Measurements from ENCODE around the gene AQP6.
A peak's percentile ranks its signal among the peaks of the same experiment; 100 is the strongest.

AQP6 gene

GRCh38 chr12:49972641-49973360, at the start of gene AQP6:
TSS of gene AQP6 (plus strand) at chr12:49972947. CDS start at chr12:49973174, 227 bp downstream.
- DNase-seq (ENCODE audit: low spot score) = no peak

GRCh38 chr12:49923035-49923644, 49.6 kb upstream of the AQP6 start:
- no peak for DNase-seq (ENCODE audit: low spot score)

GRCh38 chr12:49923880-49924556, 48.7 kb upstream of the AQP6 start:
- no peak for DNase-seq (ENCODE audit: low spot score)

- no peak for DNase-seq (ENCODE audit: low spot score)
Measured at GRCh38 chr12:49924628-49925246, 48.0 kb upstream of the AQP6 start.

GRCh38 chr12:49925433-49926204, 47.1 kb upstream of the AQP6 start:
- DNase-seq (ENCODE audit: low spot score) = no peak

GRCh38 chr12:49928471-49928870, 44.3 kb upstream of the AQP6 start:
- DNase-seq (ENCODE audit: low spot score) = no peak

GRCh38 chr12:49929581-49929980, 43.2 kb upstream of the AQP6 start:
- no peak for DNase-seq (ENCODE audit: low spot score)

GRCh38 chr12:49930515-49931288, 42.0 kb upstream of the AQP6 start:
- peak; percentile 80 for DNase-seq (ENCODE audit: low spot score)

- DNase-seq (ENCODE audit: low spot score) = no peak
Measured at GRCh38 chr12:49932023-49932422, 40.7 kb upstream of the AQP6 start.

GRCh38 chr12:49932533-49933130, 40.1 kb upstream of the AQP6 start:
- DNase-seq (ENCODE audit: low spot score) = no peak

GRCh38 chr12:49933796-49934195, 39.0 kb upstream of the AQP6 start:
- no peak for DNase-seq (ENCODE audit: low spot score)

- DNase-seq (ENCODE audit: low spot score) = no peak
Measured at GRCh38 chr12:49934505-49934904, 38.2 kb upstream of the AQP6 start.

GRCh38 chr12:49936925-49937324, 35.8 kb upstream of the AQP6 start:
- DNase-seq (ENCODE audit: low spot score) = no peak

GRCh38 chr12:49937639-49938300, 35.0 kb upstream of the AQP6 start:
- DNase-seq (ENCODE audit: low spot score) = no peak

- DNase-seq (ENCODE audit: low spot score) = no peak
Measured at GRCh38 chr12:49939307-49939706, 33.4 kb upstream of the AQP6 start.

- no peak for DNase-seq (ENCODE audit: low spot score)
Measured at GRCh38 chr12:49939707-49940106, 33.0 kb upstream of the AQP6 start.

GRCh38 chr12:49941556-49942511, 30.9 kb upstream of the AQP6 start:
- DNase-seq (ENCODE audit: low spot score) = no peak

GRCh38 chr12:49942512-49942893, 30.2 kb upstream of the AQP6 start:
- DNase-seq (ENCODE audit: low spot score) = no peak
